ENCODE results near the gene TMEM141.

DNA sequence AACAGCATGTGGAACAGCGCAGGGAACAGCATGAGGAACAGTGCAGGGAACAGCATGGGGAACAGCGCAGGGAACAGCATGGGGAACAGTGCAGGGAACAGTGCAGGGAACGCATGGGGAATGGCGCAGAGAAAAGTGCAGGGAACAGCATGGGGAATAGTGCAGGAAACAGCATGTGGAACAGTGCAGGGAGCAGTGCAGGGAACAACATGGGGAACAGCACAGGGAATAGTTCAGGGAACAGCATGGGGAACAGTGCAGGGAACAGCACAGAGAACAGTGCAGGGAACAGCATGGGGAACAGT is 35.1 kb upstream of the TMEM141 start:
- TF ChIP-seq CTCF (IDR thresholded peaks at IDR 0.05; ENCODE audit: poor library complexity, severe bottlenecking) = no peak
- no peak for TF ChIP-seq RAD21 (conservative IDR thresholded peaks at IDR 0.05)
- no peak for TF ChIP-seq POLR2AphosphoS5 (IDR thresholded peaks at IDR 0.05)
